Measurements from ENCODE around the gene TMEM151A. TPM values are rescaled to one million over a fixed set of nuclear protein-coding genes. Genes with fewer than 3 reads are reported as not detected.
"Not testable (repeated sequence)": the region's sequence is repeated elsewhere in the genome, so short reads cannot be mapped to it uniquely, and the experiment has no call there.

Gene TMEM151A
- total RNA-seq, 6 experiments from 2014 or later: 0.07 to 0.11 TPM; not detected in 4

- Mint-ChIP-seq H3K4me1 (ENCODE audit: low read depth) (peaks cover 4% of the 10 kb centered on the region; the same call in 1 of the 2 replicates), H3K9me3 (no peaks in the 10 kb centered on the region), H3K27me3 (ENCODE audit: insufficient read depth) (no peaks in the 10 kb centered on the region; the same call in 1 of the 2 replicates), H3K4me3 (no peak overlapping the region), H3K27ac (no peak overlapping the region), H3K36me3 (ENCODE audit: low read depth) (peaks cover 22% of the 10 kb centered on the region; the same call in 1 of the 2 replicates)
- no peak for DNase-seq
- no peak for TF ChIP-seq CTCF (IDR thresholded peaks at IDR 0.05)
Observed at GRCh38 chr11:66275396-66275795, 16.3 kb upstream of the TMEM151A start.

GRCh38 chr11:66275984-66276612, 15.6 kb upstream of the TMEM151A start:
- no peaks in the 10 kb centered on the region for H3K9me3 Mint-ChIP-seq
- peaks cover 8% of the 10 kb centered on the region for H3K4me1 Mint-ChIP-seq (ENCODE audit: low read depth)
- no peak for TF ChIP-seq CTCF (IDR thresholded peaks at IDR 0.05)
- peaks cover 18% of the 10 kb centered on the region; the same call in 1 of the 2 replicates for H3K36me3 Mint-ChIP-seq (ENCODE audit: low read depth)
- no peak for DNase-seq
- no peak overlapping the region for H3K4me3 Mint-ChIP-seq
- peaks cover 4% of the 10 kb centered on the region for H3K27me3 Mint-ChIP-seq (ENCODE audit: insufficient read depth)
- no peak overlapping the region for H3K27ac Mint-ChIP-seq

- H3K36me3 Mint-ChIP-seq (ENCODE audit: low read depth): peaks cover 18% of the 10 kb centered on the region; the same call in 1 of the 2 replicates
- not testable (repeated sequence) for H3K9me3 Mint-ChIP-seq; H3K27me3 Mint-ChIP-seq (ENCODE audit: insufficient read depth); H3K4me3 Mint-ChIP-seq; DNase-seq; H3K27ac Mint-ChIP-seq
- H3K4me1 Mint-ChIP-seq (ENCODE audit: low read depth): peaks cover 14% of the 10 kb centered on the region
Observed at GRCh38 chr11:66276619-66277018, 15.1 kb upstream of the TMEM151A start.

- not testable (repeated sequence) for H3K9me3 Mint-ChIP-seq; H3K27me3 Mint-ChIP-seq (ENCODE audit: insufficient read depth); DNase-seq; H3K4me3 Mint-ChIP-seq
- Mint-ChIP-seq H3K4me1 (ENCODE audit: low read depth) (peaks cover 16% of the 10 kb centered on the region), H3K36me3 (ENCODE audit: low read depth) (peaks cover 13% of the 10 kb centered on the region; the same call in 1 of the 2 replicates), H3K27ac (peak overlapping the region; percentile 24; the same call in 1 of the 2 replicates)
Observed at GRCh38 chr11:66277064-66277463, 14.6 kb upstream of the TMEM151A start.

GRCh38 chr11:66277471-66278362, 14.0 kb upstream of the TMEM151A start, which contains the start of gene CNIH2:
TSS of gene CNIH2 (plus strand) at chr11:66278175. CDS start at chr11:66278457, 282 bp downstream.
- H3K4me3 Mint-ChIP-seq: peak within 1 kb of the TSS; percentile 71

More at GRCh38 chr11:66277471-66278362, 14.0 kb upstream of the TMEM151A start, which contains the start of gene CNIH2:
- no peak for TF ChIP-seq CTCF (IDR thresholded peaks at IDR 0.05)
- peaks cover 8% of the 10 kb centered on the region for H3K27me3 Mint-ChIP-seq (ENCODE audit: insufficient read depth)
- H3K36me3 Mint-ChIP-seq (ENCODE audit: low read depth): peaks cover 7% of the 10 kb centered on the region; the same call in 1 of the 2 replicates
- peaks cover 16% of the 10 kb centered on the region for H3K4me1 Mint-ChIP-seq (ENCODE audit: low read depth)
- H3K27ac Mint-ChIP-seq: peak within 1 kb of the TSS; percentile 55; the same call in 1 of the 2 replicates
- no peaks in the 10 kb centered on the region for H3K9me3 Mint-ChIP-seq
- no peak for DNase-seq
